ENCODE results near the gene TMEM132D. TPM values are rescaled to one million over a fixed set of nuclear protein-coding genes. Genes with fewer than 3 reads are reported as not detected.

The TMEM132D gene
- total RNA-seq, 2 donors from 2014 or later = not detected

GRCh38 chr12:129788506-129789084, 115.2 kb downstream of the TMEM132D start:
- H3K4me3 ChIP-seq = no peak overlapping the region
- no peaks in the 10 kb centered on the region for H3K9me3 ChIP-seq
- no peaks in the 10 kb centered on the region for H3K36me3 ChIP-seq
- DNase-seq (ENCODE audit: low spot score) = no peak
- H3K4me1 ChIP-seq = no peaks in the 10 kb centered on the region
- no peak for TF ChIP-seq CTCF (IDR thresholded peaks at IDR 0.05)
- no peaks in the 10 kb centered on the region for H3K27me3 ChIP-seq
- H3K27ac ChIP-seq = no peak overlapping the region

- no peak for DNase-seq (ENCODE audit: low spot score)
- Histone ChIP-seq H3K4me1 (no peaks in the 10 kb centered on the region), H3K27ac (no peak overlapping the region), H3K9me3 (no peaks in the 10 kb centered on the region), H3K36me3 (no peaks in the 10 kb centered on the region), H3K27me3 (no peaks in the 10 kb centered on the region), H3K4me3 (no peak overlapping the region)
- TF ChIP-seq CTCF (IDR thresholded peaks at IDR 0.05) = no peak
Observed at GRCh38 chr12:129779989-129780388, 123.8 kb downstream of the TMEM132D start.

GRCh38 chr12:129779033-129779432, 124.8 kb downstream of the TMEM132D start:
- no peak overlapping the region for H3K4me3 ChIP-seq
- no peaks in the 10 kb centered on the region for H3K9me3 ChIP-seq
- no peak for TF ChIP-seq CTCF (IDR thresholded peaks at IDR 0.05)
- H3K4me1 ChIP-seq = no peaks in the 10 kb centered on the region
- no peak for DNase-seq (ENCODE audit: low spot score)
- no peak overlapping the region for H3K27ac ChIP-seq
- no peaks in the 10 kb centered on the region for H3K27me3 ChIP-seq
- no peaks in the 10 kb centered on the region for H3K36me3 ChIP-seq

GRCh38 chr12:129776977-129777667, 126.7 kb downstream of the TMEM132D start:
- H3K9me3 ChIP-seq = no peaks in the 10 kb centered on the region
- TF ChIP-seq CTCF (IDR thresholded peaks at IDR 0.05) = no peak
- H3K36me3 ChIP-seq = no peaks in the 10 kb centered on the region
- no peaks in the 10 kb centered on the region for H3K27me3 ChIP-seq
- no peak overlapping the region for H3K4me3 ChIP-seq
- no peak for DNase-seq (ENCODE audit: low spot score)
- no peaks in the 10 kb centered on the region for H3K4me1 ChIP-seq
- no peak overlapping the region for H3K27ac ChIP-seq

GRCh38 chr12:129772501-129773493, 131.0 kb downstream of the TMEM132D start:
- no peak overlapping the region for H3K27ac ChIP-seq
- no peaks in the 10 kb centered on the region for H3K27me3 ChIP-seq
- no peak overlapping the region for H3K4me3 ChIP-seq
- no peaks in the 10 kb centered on the region for H3K36me3 ChIP-seq
- DNase-seq (ENCODE audit: low spot score) = no peak
- no peaks in the 10 kb centered on the region for H3K4me1 ChIP-seq
- no peaks in the 10 kb centered on the region for H3K9me3 ChIP-seq
- no peak for TF ChIP-seq CTCF (IDR thresholded peaks at IDR 0.05)
